HEK293 (cell line): Measurements from ENCODE around the gene MCM8.

ENCODE experiments used
- GLIS1 ChIP-seq: fragments of 450-650 bp; formaldehyde crosslinking; IDR thresholded peaks from 2 replicates; pipeline ENCODE4 v1.5.1; 2016; ENCODE audit warnings: missing biosample characterization, missing genetic modification characterization
- TRIM28 ChIP-seq: IDR thresholded peaks from 2 replicates; pipeline ENCODE4 v1.6.1; 2011; ENCODE audit warnings: low read length, control low read depth, borderline replicate concordance
- YY1 ChIP-seq: fragments of 450-650 bp; formaldehyde crosslinking; IDR thresholded peaks from 2 replicates; pipeline ENCODE4 v1.5.1; 2018; ENCODE audit warnings: missing biosample characterization, missing genetic modification characterization
- YY2 ChIP-seq: fragments of 450-650 bp; formaldehyde crosslinking; IDR thresholded peaks from 2 replicates; pipeline ENCODE4 v1.5.1; 2016; ENCODE audit warnings: missing biosample characterization, missing genetic modification characterization
- ZBTB1 ChIP-seq: fragments of 450-650 bp; formaldehyde crosslinking; IDR thresholded peaks from 2 replicates; pipeline ENCODE4 v1.5.1; 2016; ENCODE audit warnings: missing biosample characterization, missing genetic modification characterization
- ZBTB11 ChIP-seq: fragments of 450-650 bp; formaldehyde crosslinking; conservative IDR thresholded peaks from 2 replicates; pipeline ENCODE4 v1.5.1; 2016; ENCODE audit warnings: low read depth, missing biosample characterization, missing genetic modification characterization
- ZBTB20 ChIP-seq: fragments of 450-650 bp; formaldehyde crosslinking; IDR thresholded peaks from 2 replicates; pipeline ENCODE4 v1.5.1; 2016; ENCODE audit warnings: missing biosample characterization, missing genetic modification characterization
- ZBTB8A ChIP-seq: fragments of 450-650 bp; formaldehyde crosslinking; IDR thresholded peaks from 2 replicates; pipeline ENCODE4 v1.5.1; 2016; ENCODE audit warnings: missing biosample characterization, missing genetic modification characterization
- ZFP41 ChIP-seq: fragments of 450-650 bp; formaldehyde crosslinking; IDR thresholded peaks from 2 replicates; pipeline ENCODE4 v1.5.1; 2016; ENCODE audit warnings: missing biosample characterization, missing genetic modification characterization, borderline replicate concordance
- ZFP69B ChIP-seq: fragments of 450-650 bp; formaldehyde crosslinking; IDR thresholded peaks from 2 replicates; pipeline ENCODE4 v1.5.1; 2016; ENCODE audit warnings: missing biosample characterization, missing genetic modification characterization
- ZNF140 ChIP-seq: fragments of 450-650 bp; formaldehyde crosslinking; IDR thresholded peaks from 2 replicates; pipeline ENCODE4 v1.5.1; 2016; ENCODE audit warnings: missing biosample characterization, missing genetic modification characterization
- ZNF223 ChIP-seq: fragments of 450-650 bp; formaldehyde crosslinking; IDR thresholded peaks from 2 replicates; pipeline ENCODE4 v1.5.1; 2016; ENCODE audit warnings: missing biosample characterization, missing genetic modification characterization
- ZNF239 ChIP-seq: fragments of 450-650 bp; formaldehyde crosslinking; IDR thresholded peaks from 2 replicates; pipeline ENCODE4 v1.5.1; 2016; ENCODE audit warnings: missing biosample characterization, missing genetic modification characterization
- ZNF311 ChIP-seq: fragments of 450-650 bp; formaldehyde crosslinking; IDR thresholded peaks from 2 replicates; pipeline ENCODE4 v1.5.1; 2017; ENCODE audit warnings: missing biosample characterization, missing genetic modification characterization, borderline replicate concordance
- ZNF394 ChIP-seq: fragments of 450-650 bp; formaldehyde crosslinking; IDR thresholded peaks from 2 replicates; pipeline ENCODE4 v1.5.1; 2016; ENCODE audit warnings: missing biosample characterization, missing genetic modification characterization, mild to moderate bottlenecking, moderate library complexity, borderline replicate concordance
- ZNF580 ChIP-seq: fragments of 450-650 bp; formaldehyde crosslinking; IDR thresholded peaks from 2 replicates; pipeline ENCODE4 v1.5.1; 2016; ENCODE audit warnings: missing biosample characterization, missing genetic modification characterization
- ZNF692 ChIP-seq: fragments of 450-650 bp; formaldehyde crosslinking; IDR thresholded peaks from 2 replicates; pipeline ENCODE4 v1.5.1; 2016; ENCODE audit warnings: missing biosample characterization, missing genetic modification characterization
- ZSCAN18 ChIP-seq: fragments of 450-650 bp; formaldehyde crosslinking; IDR thresholded peaks from 2 replicates; pipeline ENCODE4 v1.5.1; 2016; ENCODE audit warnings: missing biosample characterization, missing genetic modification characterization
- TF ChIP-seq, protein P1 (sequence below): fragments of 450-650 bp; formaldehyde crosslinking; IDR thresholded peaks from 2 replicates; pipeline ENCODE4 v1.5.1; 2016; ENCODE audit warnings: missing biosample characterization, missing genetic modification characterization
- TF ChIP-seq, protein P2 (sequence below): fragments of 450-650 bp; formaldehyde crosslinking; IDR thresholded peaks from 2 replicates; pipeline ENCODE4 v1.5.1; 2016; ENCODE audit warnings: missing biosample characterization, missing genetic modification characterization
- TF ChIP-seq, protein P3 (sequence below): fragments of 450-650 bp; formaldehyde crosslinking; IDR thresholded peaks from 2 replicates; pipeline ENCODE4 v1.5.1; 2017; ENCODE audit warnings: missing biosample characterization, missing genetic modification characterization
- TF ChIP-seq, protein P4 (sequence below): fragments of 450-650 bp; formaldehyde crosslinking; IDR thresholded peaks from 2 replicates; pipeline ENCODE4 v1.5.1; 2016; ENCODE audit warnings: missing biosample characterization, missing genetic modification characterization

Gene MCM8

DNA sequence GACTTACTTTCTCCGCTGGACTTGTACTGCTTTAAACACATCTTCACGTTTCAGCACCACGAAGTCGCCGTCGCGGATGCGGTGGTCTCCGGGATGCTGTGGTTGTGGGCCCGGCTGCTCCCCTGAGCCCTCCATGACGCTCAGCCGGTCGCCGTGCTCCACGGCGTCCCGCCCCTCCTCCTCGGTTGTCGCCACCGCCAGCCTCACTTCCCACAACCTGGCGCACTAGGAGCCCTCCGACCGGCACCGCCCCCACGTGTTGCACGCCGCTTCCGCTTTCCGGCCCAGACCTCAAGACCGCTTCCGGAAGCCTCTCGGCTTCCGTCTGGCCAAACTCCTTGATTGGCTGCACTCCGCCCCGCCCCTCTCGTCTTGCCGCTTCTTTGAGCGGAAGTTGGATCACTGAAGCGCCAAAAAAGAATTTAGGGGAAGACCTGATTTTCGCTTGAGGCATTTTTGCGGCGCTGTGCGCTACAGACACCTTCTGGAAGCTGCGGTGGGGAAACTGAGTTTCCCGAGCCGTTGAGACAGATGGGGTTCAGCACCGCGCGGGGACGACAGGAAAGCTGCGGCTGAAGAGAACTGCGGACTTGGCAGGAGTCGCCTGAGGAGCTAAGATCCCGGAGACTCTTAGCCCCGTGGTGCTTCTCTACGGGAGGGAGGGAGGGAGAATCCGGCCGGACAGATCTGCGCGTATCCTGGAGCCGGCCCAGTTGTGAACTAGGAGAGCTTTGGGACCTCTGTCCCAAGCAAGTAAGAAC, at the start of gene MCM8, which contains the start of gene TRMT6 (continued):
- TF ChIP-seq ZBTB11 (tag by site-specific recombination) = peak; percentile 90
- TF ChIP-seq ZNF692 = peak; percentile 85
- TF ChIP-seq, protein P1, sequence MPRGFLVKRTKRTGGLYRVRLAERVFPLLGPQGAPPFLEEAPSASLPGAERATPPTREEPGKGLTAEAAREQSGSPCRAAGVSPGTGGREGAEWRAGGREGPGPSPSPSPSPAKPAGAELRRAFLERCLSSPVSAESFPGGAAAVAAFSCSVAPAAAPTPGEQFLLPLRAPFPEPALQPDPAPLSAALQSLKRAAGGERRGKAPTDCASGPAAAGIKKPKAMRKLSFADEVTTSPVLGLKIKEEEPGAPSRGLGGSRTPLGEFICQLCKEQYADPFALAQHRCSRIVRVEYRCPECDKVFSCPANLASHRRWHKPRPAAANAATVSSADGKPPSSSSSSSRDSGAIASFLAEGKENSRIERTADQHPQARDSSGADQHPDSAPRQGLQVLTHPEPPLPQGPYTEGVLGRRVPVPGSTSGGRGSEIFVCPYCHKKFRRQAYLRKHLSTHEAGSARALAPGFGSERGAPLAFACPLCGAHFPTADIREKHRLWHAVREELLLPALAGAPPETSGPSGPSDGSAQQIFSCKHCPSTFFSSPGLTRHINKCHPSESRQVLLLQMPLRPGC (tag by site-specific recombination) = no peak
- TF ChIP-seq, protein P2, sequence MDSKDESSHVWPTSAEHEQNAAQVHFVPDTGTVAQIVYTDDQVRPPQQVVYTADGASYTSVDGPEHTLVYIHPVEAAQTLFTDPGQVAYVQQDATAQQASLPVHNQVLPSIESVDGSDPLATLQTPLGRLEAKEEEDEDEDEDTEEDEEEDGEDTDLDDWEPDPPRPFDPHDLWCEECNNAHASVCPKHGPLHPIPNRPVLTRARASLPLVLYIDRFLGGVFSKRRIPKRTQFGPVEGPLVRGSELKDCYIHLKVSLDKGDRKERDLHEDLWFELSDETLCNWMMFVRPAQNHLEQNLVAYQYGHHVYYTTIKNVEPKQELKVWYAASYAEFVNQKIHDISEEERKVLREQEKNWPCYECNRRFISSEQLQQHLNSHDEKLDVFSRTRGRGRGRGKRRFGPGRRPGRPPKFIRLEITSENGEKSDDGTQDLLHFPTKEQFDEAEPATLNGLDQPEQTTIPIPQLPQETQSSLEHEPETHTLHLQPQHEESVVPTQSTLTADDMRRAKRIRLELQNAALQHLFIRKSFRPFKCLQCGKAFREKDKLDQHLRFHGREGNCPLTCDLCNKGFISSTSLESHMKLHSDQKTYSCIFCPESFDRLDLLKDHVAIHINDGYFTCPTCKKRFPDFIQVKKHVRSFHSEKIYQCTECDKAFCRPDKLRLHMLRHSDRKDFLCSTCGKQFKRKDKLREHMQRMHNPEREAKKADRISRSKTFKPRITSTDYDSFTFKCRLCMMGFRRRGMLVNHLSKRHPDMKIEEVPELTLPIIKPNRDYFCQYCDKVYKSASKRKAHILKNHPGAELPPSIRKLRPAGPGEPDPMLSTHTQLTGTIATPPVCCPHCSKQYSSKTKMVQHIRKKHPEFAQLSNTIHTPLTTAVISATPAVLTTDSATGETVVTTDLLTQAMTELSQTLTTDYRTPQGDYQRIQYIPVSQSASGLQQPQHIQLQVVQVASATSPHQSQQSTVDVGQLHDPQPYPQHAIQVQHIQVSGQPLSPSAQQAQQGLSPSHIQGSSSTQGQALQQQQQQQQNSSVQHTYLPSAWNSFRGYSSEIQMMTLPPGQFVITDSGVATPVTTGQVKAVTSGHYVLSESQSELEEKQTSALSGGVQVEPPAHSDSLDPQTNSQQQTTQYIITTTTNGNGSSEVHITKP (tag by site-specific recombination) = 0 out of 2 replicates have a peak, but pooled peaks have one; percentile 25
- TF ChIP-seq, protein P3, sequence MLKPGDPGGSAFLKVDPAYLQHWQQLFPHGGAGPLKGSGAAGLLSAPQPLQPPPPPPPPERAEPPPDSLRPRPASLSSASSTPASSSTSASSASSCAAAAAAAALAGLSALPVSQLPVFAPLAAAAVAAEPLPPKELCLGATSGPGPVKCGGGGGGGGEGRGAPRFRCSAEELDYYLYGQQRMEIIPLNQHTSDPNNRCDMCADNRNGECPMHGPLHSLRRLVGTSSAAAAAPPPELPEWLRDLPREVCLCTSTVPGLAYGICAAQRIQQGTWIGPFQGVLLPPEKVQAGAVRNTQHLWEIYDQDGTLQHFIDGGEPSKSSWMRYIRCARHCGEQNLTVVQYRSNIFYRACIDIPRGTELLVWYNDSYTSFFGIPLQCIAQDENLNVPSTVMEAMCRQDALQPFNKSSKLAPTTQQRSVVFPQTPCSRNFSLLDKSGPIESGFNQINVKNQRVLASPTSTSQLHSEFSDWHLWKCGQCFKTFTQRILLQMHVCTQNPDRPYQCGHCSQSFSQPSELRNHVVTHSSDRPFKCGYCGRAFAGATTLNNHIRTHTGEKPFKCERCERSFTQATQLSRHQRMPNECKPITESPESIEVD (tag by site-specific recombination) = no peak
- TF ChIP-seq ZFP41 (tag by site-specific recombination) = no peak
- TF ChIP-seq ZSCAN18 (tag by site-specific recombination) = no peak
- peak; percentile 37; the same call in 1 of the 2 replicates for TF ChIP-seq GLIS1 (tag by site-specific recombination)
- TF ChIP-seq ZNF239 = no peak
- TF ChIP-seq ZNF580 = no peak
- no peak for TF ChIP-seq TRIM28
- TF ChIP-seq YY1 (tag by site-specific recombination) = peak; percentile 73; the same call in 1 of the 2 replicates
- no peak for TF ChIP-seq ZNF223 (tag by site-specific recombination)
- no peak for TF ChIP-seq ZNF311 (tag by site-specific recombination)
- peak; percentile 80 for TF ChIP-seq ZFP69B (tag by site-specific recombination)
- no peak for TF ChIP-seq ZBTB1 (tag by site-specific recombination)
- TF ChIP-seq ZBTB8A (tag by site-specific recombination) = peak; percentile 11; the same call in 1 of the 2 replicates
- TF ChIP-seq ZNF394 = peak; percentile 95
- TF ChIP-seq YY2 = 0 out of 2 replicates have a peak, but pooled peaks have one; percentile 12
- no peak for TF ChIP-seq ZNF140
- TF ChIP-seq, protein P4, sequence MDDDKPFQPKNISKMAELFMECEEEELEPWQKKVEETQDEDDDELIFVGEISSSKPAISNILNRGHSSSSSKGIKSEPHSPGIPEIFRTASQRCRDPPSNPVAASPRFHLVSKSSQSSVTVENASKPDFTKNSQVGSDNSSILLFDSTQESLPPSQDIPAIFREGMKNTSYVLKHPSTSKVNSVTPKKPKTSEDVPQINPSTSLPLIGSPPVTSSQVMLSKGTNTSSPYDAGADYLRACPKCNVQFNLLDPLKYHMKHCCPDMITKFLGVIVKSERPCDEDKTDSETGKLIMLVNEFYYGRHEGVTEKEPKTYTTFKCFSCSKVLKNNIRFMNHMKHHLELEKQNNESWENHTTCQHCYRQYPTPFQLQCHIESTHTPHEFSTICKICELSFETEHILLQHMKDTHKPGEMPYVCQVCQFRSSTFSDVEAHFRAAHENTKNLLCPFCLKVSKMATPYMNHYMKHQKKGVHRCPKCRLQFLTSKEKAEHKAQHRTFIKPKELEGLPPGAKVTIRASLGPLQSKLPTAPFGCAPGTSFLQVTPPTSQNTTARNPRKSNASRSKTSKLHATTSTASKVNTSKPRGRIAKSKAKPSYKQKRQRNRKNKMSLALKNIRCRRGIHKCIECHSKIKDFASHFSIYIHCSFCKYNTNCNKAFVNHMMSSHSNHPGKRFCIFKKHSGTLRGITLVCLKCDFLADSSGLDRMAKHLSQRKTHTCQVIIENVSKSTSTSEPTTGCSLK = no peak
- no peak; the same call in 1 of the 2 replicates for TF ChIP-seq ZBTB20 (tag by site-specific recombination)
